ENCODE results near the gene ARFIP2. TPM values are rescaled to one million over a fixed set of nuclear protein-coding genes. Genes with fewer than 3 reads are reported as not detected.

The ARFIP2 gene
- polyA plus RNA-seq, 1 donor (not counting 4 experiments of a cell fraction or from before 2014, with no cell fraction given) = 66.3 TPM

DNA sequence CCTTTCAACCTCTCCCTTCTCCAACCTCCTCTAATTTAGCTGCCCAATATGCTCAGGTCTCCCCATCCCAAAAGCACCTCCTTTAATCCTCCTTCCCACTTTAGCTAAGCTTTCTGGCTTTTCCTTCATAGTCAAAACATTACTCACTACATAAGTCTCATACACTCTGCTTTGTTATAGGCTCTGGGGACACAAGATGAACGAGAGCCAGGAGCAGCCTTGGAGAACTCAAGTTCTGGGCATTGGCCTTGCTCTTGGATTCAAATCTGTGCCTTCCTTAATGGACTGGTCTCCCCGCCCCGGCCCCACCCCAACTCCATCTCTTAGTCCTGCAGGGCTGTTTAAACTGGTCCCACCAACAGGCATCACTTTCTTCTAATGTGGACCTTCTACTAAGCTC lies 28.9 kb downstream of the ARFIP2 start:
- FAIRE-seq = no peak

GRCh38 chr11:6448574-6448973 lies 32.6 kb downstream of the ARFIP2 start:
- Histone ChIP-seq H3K4me1 (ENCODE audit: control insufficient read depth, extremely low read depth, insufficient read depth, low read length) (no peaks in the 10 kb centered on the region), H3K79me2 (ENCODE audit: control insufficient read depth, insufficient read depth, low read length) (no peaks in the 10 kb centered on the region), H3K4me3 (ENCODE audit: control insufficient read depth in 2 of 3, extremely low read depth in 1 of 3, insufficient read depth in 2 of 3, low read depth in 1 of 3, low read length in 3 of 3) (no peak overlapping the region), H3K27me3 (ENCODE audit: control insufficient read depth, extremely low read depth, insufficient read depth, low read length) (no peaks in the 10 kb centered on the region), H3K36me3 (ENCODE audit: control insufficient read depth in 2 of 2, extremely low read depth in 1 of 2, insufficient read depth in 2 of 2, low read length in 2 of 2) (peaks cover 10 to 15% of the 10 kb centered on the region in 2 experiments), H3K9me1 (ENCODE audit: control insufficient read depth, extremely low read depth, insufficient read depth, low read length) (no peaks in the 10 kb centered on the region), H2AFZ (ENCODE audit: control insufficient read depth, low read length) (no peak overlapping the region), H4K20me1 (ENCODE audit: control insufficient read depth, extremely low read depth, insufficient read depth, low read length) (no peaks in the 10 kb centered on the region), H3K4me2 (ENCODE audit: control insufficient read depth, extremely low read depth, insufficient read depth, low read depth, low read length) (no peak overlapping the region), H3K27ac (ENCODE audit: control insufficient read depth, insufficient read depth, low read length) (no peak overlapping the region), H3K9me3 (ENCODE audit: control insufficient read depth, low read depth, low read length) (no peaks in the 10 kb centered on the region), H3K9ac (ENCODE audit: control insufficient read depth, extremely low read depth, insufficient read depth, low read length) (no peak overlapping the region)
- dilution Hi-C loops (cut with MboI; ENCODE audit: extremely low pct_ligation_motif_present, low sequenced_read_pairs) = no loop called here
- FAIRE-seq (no peak), DNase-seq (ENCODE audit: low read depth, low spot score) (no peak)
- TF ChIP-seq, protein P1, sequence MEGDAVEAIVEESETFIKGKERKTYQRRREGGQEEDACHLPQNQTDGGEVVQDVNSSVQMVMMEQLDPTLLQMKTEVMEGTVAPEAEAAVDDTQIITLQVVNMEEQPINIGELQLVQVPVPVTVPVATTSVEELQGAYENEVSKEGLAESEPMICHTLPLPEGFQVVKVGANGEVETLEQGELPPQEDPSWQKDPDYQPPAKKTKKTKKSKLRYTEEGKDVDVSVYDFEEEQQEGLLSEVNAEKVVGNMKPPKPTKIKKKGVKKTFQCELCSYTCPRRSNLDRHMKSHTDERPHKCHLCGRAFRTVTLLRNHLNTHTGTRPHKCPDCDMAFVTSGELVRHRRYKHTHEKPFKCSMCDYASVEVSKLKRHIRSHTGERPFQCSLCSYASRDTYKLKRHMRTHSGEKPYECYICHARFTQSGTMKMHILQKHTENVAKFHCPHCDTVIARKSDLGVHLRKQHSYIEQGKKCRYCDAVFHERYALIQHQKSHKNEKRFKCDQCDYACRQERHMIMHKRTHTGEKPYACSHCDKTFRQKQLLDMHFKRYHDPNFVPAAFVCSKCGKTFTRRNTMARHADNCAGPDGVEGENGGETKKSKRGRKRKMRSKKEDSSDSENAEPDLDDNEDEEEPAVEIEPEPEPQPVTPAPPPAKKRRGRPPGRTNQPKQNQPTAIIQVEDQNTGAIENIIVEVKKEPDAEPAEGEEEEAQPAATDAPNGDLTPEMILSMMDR (optimal IDR thresholded peaks at IDR 0.05 in 1 of 3, IDR thresholded peaks at IDR 0.05 in 1 of 3, conservative IDR thresholded peaks at IDR 0.05 in 1 of 3; ENCODE audit: extremely low read depth in 1 of 3, insufficient read depth in 2 of 3, low read length in 3 of 3) = no peak
- TF ChIP-seq EZH2 (IDR thresholded peaks at IDR 0.05; ENCODE audit: low read length) = no peak

More for the DNA sequence above, 28.9 kb downstream of the ARFIP2 start:
- no peak overlapping the region for H3K27ac ChIP-seq (ENCODE audit: control insufficient read depth, insufficient read depth, low read length)
- TF ChIP-seq, protein P1 (optimal IDR thresholded peaks at IDR 0.05 in 1 of 3, IDR thresholded peaks at IDR 0.05 in 1 of 3, conservative IDR thresholded peaks at IDR 0.05 in 1 of 3; ENCODE audit: extremely low read depth in 1 of 3, insufficient read depth in 2 of 3, low read length in 3 of 3) = no peak
- TF ChIP-seq EZH2 (IDR thresholded peaks at IDR 0.05; ENCODE audit: low read length) = no peak
- H2AFZ ChIP-seq (ENCODE audit: control insufficient read depth, low read length) = no peak overlapping the region
- peaks cover 10 to 25% of the 10 kb centered on the region in 2 experiments for H3K36me3 ChIP-seq (ENCODE audit: control insufficient read depth in 2 of 2, extremely low read depth in 1 of 2, insufficient read depth in 2 of 2, low read length in 2 of 2)
- H3K27me3 ChIP-seq (ENCODE audit: control insufficient read depth, extremely low read depth, insufficient read depth, low read length) = no peaks in the 10 kb centered on the region
- H3K79me2 ChIP-seq (ENCODE audit: control insufficient read depth, insufficient read depth, low read length) = no peaks in the 10 kb centered on the region
- no peaks in the 10 kb centered on the region for H3K4me1 ChIP-seq (ENCODE audit: control insufficient read depth, extremely low read depth, insufficient read depth, low read length)
- dilution Hi-C loops (cut with MboI; ENCODE audit: extremely low pct_ligation_motif_present, low sequenced_read_pairs) = no loop called here
- no peaks in the 10 kb centered on the region for H4K20me1 ChIP-seq (ENCODE audit: control insufficient read depth, extremely low read depth, insufficient read depth, low read length)
- no peaks in the 10 kb centered on the region for H3K9me3 ChIP-seq (ENCODE audit: control insufficient read depth, low read depth, low read length)
- H3K4me2 ChIP-seq (ENCODE audit: control insufficient read depth, extremely low read depth, insufficient read depth, low read depth, low read length) = no peak overlapping the region
- H3K4me3 ChIP-seq (ENCODE audit: control insufficient read depth in 2 of 3, extremely low read depth in 1 of 3, insufficient read depth in 2 of 3, low read depth in 1 of 3, low read length in 3 of 3) = no peak overlapping the region
- H3K9me1 ChIP-seq (ENCODE audit: control insufficient read depth, extremely low read depth, insufficient read depth, low read length) = no peaks in the 10 kb centered on the region
- no peak overlapping the region for H3K9ac ChIP-seq (ENCODE audit: control insufficient read depth, extremely low read depth, insufficient read depth, low read length)
- no peak for DNase-seq (ENCODE audit: low read depth, low spot score)

Data from keratinocyte (primary cell).